CD14-positive monocyte (primary cell): ENCODE data around the gene CILP2. TPM values are rescaled to one million over a fixed set of nuclear protein-coding genes. Genes with fewer than 3 reads are reported as not detected.

Experiments used
- DNase-seq, 3 donors: peaks; one replicate each; pipeline ENCODE4 v3.0.0-alpha.2; 2011 to 2022
- H2AFZ ChIP-seq: 2 replicates; pipeline ENCODE4 v1.6.0; 2012; ENCODE audit warnings: mild to moderate bottlenecking, low read depth, low read length, inconsistent platforms; ENCODE audit not compliant: insufficient read depth, poor library complexity, severe bottlenecking
- H3K27ac ChIP-seq, 2 donors: 1 replicate in 1 of 2; 2 replicates in 1 of 2; pipeline ENCODE4 v1.5.1; 2012 to 2013; ENCODE audit warnings: low read length in 2 of 2, control low read depth in 1 of 2, inconsistent platforms in 1 of 2, low read depth in 1 of 2, mild to moderate bottlenecking in 1 of 2
- H3K27me3 ChIP-seq, 2 donors: one replicate each; pipeline versions ENCODE4 v1.6.0 to v1.6.1; 2011 to 2013; ENCODE audit warnings: low read length in 2 of 2; ENCODE audit not compliant: control insufficient read depth in 2 of 2, insufficient read depth in 2 of 2
- H3K36me3 ChIP-seq, 2 donors: replicated peaks in 1 of 2; 1 replicate in 1 of 2; 2 replicates in 1 of 2; pipeline versions ENCODE4 v1.5.1 to v1.6.1; 2012 to 2013; ENCODE audit warnings: low read length in 2 of 2, control low read depth in 1 of 2, inconsistent platforms in 1 of 2, mild to moderate bottlenecking in 1 of 2; ENCODE audit not compliant: insufficient read depth in 2 of 2, control insufficient read depth in 1 of 2
- H3K4me1 ChIP-seq, 2 donors: 1 replicate in 1 of 2; 2 replicates in 1 of 2; pipeline versions ENCODE4 v1.5.1 to v1.6.1; 2012 to 2013; ENCODE audit warnings: low read length in 2 of 2, control low read depth in 1 of 2, inconsistent platforms in 1 of 2, mild to moderate bottlenecking in 1 of 2, moderate library complexity in 1 of 2; ENCODE audit not compliant: insufficient read depth in 2 of 2, control insufficient read depth in 1 of 2
- H3K4me2 ChIP-seq: replicated peaks from 2 replicates; pipeline ENCODE3; 2012; ENCODE audit warnings: low read length, moderate library complexity, mild to moderate bottlenecking; ENCODE audit not compliant: poor library complexity, severe bottlenecking; ENCODE audit errors: extremely low read depth
- H3K4me3 ChIP-seq, 3 experiments: fragments of 200-600 bp in 1 of 3; sonication (generic) in 1 of 3; replicated peaks in 1 of 3; 1 replicate in 2 of 3; 2 replicates in 1 of 3; pipeline ENCODE4 v1.5.1; 2011 to 2013; ENCODE audit warnings: low read length in 3 of 3, mild to moderate bottlenecking in 3 of 3, control low read depth in 2 of 3, low read depth in 2 of 3, inconsistent platforms in 1 of 3, moderate library complexity in 1 of 3
- H3K79me2 ChIP-seq: 2 replicates; pipeline ENCODE4 v1.6.0; 2012; ENCODE audit warnings: mild to moderate bottlenecking, control low read depth, inconsistent platforms, low read length, moderate library complexity; ENCODE audit not compliant: insufficient read depth
- H3K9ac ChIP-seq: 2 replicates; pipeline ENCODE4 v1.6.0; 2017; ENCODE audit warnings: low read length, mild to moderate bottlenecking; ENCODE audit not compliant: insufficient read depth, poor library complexity, severe bottlenecking
- H3K9me3 ChIP-seq, 2 donors: replicated peaks in 1 of 2; 1 replicate in 1 of 2; 2 replicates in 1 of 2; pipeline versions ENCODE4 v1.5.1 to v1.6.1; 2012 to 2013; ENCODE audit warnings: low read length in 2 of 2, control low read depth in 1 of 2; ENCODE audit not compliant: control insufficient read depth in 1 of 2, insufficient read depth in 1 of 2
- H4K20me1 ChIP-seq: 2 replicates; pipeline ENCODE4 v1.6.0; 2012; ENCODE audit warnings: mild to moderate bottlenecking, low read length, control low read depth, moderate library complexity; ENCODE audit not compliant: insufficient read depth
- H3K27ac Mint-ChIP-seq, 7 donors: one replicate each; pipeline ENCODE4 v1.8.0; 2020; ENCODE audit warnings: mild to moderate bottlenecking in 7 of 7, mixed read lengths in 7 of 7, moderate library complexity in 6 of 7, inconsistent platforms in 2 of 7
- H3K27me3 Mint-ChIP-seq, 3 donors: one replicate each; pipeline ENCODE4 v1.8.0; 2021 to 2022; ENCODE audit warnings: low read depth in 3 of 3, mild to moderate bottlenecking in 3 of 3, mixed read lengths in 3 of 3, moderate library complexity in 3 of 3, inconsistent platforms in 1 of 3
- H3K36me3 Mint-ChIP-seq, 2 donors: one replicate each; pipeline ENCODE4 v1.8.0; 2020; ENCODE audit warnings: mixed read lengths in 2 of 2, inconsistent platforms in 1 of 2, mild to moderate bottlenecking in 1 of 2
- H3K4me1 Mint-ChIP-seq: one replicate; pipeline ENCODE4 v1.8.0; 2020; ENCODE audit warnings: mild to moderate bottlenecking, mixed read lengths
- H3K4me3 Mint-ChIP-seq, 2 donors: one replicate each; pipeline ENCODE4 v1.8.0; 2020; ENCODE audit warnings: mild to moderate bottlenecking in 2 of 2, mixed read lengths in 2 of 2, moderate library complexity in 1 of 2
- H3K9me3 Mint-ChIP-seq, 7 donors: one replicate each; pipeline ENCODE4 v1.8.0; 2020 to 2022; ENCODE audit warnings: mixed read lengths in 7 of 7, mild to moderate bottlenecking in 6 of 7, moderate library complexity in 6 of 7, inconsistent platforms in 2 of 7
- CTCF ChIP-seq: fragments of 200-600 bp; IDR thresholded peaks from one replicate; pipeline ENCODE4 v1.8.0; 2022; ENCODE audit warnings: antibody characterized with exemption, mild to moderate bottlenecking
- WGBS: methylation state at CpG from one replicate; pipeline ENCODE4 v1.1.5; 2013; ENCODE audit warnings: missing lambda C conversion rate; ENCODE audit not compliant: insufficient coverage; 5-methylcytosine and 5-hydroxymethylcytosine counted together
- intact Hi-C, 2 donors: fragments of 100-400 bp; cut with micrococcal nuclease; formaldehyde crosslinking; loops; one replicate each; pipeline versions ENCODE4 v1.15.0 to v1.15.1; 2023
- polyA plus RNA-seq, 3 donors: library from polyadenylated mRNA; depleted of rRNA in 1 of 3; unstranded in 2 of 3; stranded (reverse) in 1 of 3; fragments of 300-500 nt in 2 of 3; fragments of >200 nt in 1 of 3; fragmentation: Illumina TruSeq in 2 of 3; gene quantifications; 1 replicate in 2 of 3; 2 replicates in 1 of 3; pipeline ENCODE4 v1.2.3, GENCODE V29; 2012 to 2021

Gene CILP2
- polyA plus RNA-seq, 3 donors, result 0.04 TPM; not detected in 2

DNA sequence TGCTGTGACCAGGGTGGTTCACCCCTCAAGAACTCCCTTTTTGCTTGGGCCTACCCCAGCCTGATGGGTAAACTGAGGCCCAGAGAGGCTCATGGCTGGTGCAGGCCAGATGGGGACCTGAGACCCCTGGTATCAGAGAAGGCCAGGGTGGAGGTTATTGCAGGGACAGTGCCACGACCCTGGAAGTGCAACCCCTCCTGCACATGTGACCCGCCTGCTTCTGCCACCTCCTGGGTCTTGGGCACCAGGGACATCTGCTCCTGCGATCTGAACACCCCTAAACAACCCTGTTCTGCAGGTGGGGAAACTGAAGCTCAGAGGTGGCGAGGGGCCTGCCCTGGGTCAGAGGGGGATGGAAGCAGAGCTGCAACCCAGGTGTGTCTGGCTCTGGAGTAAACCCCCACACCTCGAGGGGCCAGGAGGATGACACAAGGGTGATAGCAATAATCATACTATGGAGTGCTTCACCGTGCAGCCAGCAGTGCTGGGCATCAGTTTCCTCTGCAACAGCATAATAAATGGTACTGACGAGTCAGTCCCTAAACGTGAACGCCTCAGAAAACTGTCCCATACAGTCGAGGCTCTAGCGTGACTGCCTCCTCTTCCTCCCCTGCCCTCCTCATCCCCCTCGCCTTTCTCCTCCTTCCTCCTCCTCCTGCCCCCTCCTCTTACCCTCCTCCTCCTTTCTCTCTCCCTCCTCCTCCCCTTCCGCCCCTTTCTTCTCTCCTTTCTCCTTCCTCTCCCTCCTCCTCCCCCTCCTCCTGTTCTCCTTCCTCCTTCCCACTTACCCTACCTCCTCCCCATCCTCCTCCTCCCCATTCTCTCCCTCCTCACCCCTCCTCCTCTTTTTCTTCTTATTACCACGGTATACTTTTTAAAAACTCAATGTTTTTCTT is 5.0 kb upstream of the CILP2 start:
- Mint-ChIP-seq H3K4me3 (no peak overlapping the region), H3K27ac (no peak overlapping the region), H3K9me3 (peaks cover 0 to 11% (median 6%) of the 10 kb centered on the region in 7 donors), H3K27me3 (peaks cover 11 to 25% (median 21%) of the 10 kb centered on the region in 3 donors), H3K4me1 (peaks cover 11% of the 10 kb centered on the region), H3K36me3 (peaks cover 17 to 31% of the 10 kb centered on the region in 2 donors)
- TF ChIP-seq CTCF, result no peak
- H3K4me3 ChIP-seq, result no peak overlapping the region
- no peaks in the 10 kb centered on the region for H3K79me2 ChIP-seq
- H3K27me3 ChIP-seq, result peaks cover 0 to 14% of the 10 kb centered on the region in 2 donors
- no peak overlapping the region for H2AFZ ChIP-seq
- intact Hi-C loops, result loop anchor here (1.0 to 10.0 kb wide), 5 partner anchors 111 to 426 kb away; no protein-coding TSS in a partner anchor
- H3K4me1 ChIP-seq, result peaks cover 1 to 3% of the 10 kb centered on the region in 2 donors
- DNase-seq, result no peak
- no peak overlapping the region for H3K9ac ChIP-seq
- no peaks in the 10 kb centered on the region for H4K20me1 ChIP-seq
- no peaks in the 10 kb centered on the region for H3K9me3 ChIP-seq
- no peak overlapping the region for H3K27ac ChIP-seq
- H3K4me2 ChIP-seq, result no peak overlapping the region
- H3K36me3 ChIP-seq, result peaks cover 7 to 15% of the 10 kb centered on the region in 2 donors
- 55% methylated on average over 9 of the region's 14 CpGs for WGBS

GRCh38 chr19:19533841-19534240 is 4.2 kb upstream of the CILP2 start:
- intact Hi-C loops, result loop anchor here (2.0 to 10.0 kb wide), 4 partner anchors 111 to 425 kb away; no protein-coding TSS in a partner anchor

More at GRCh38 chr19:19533841-19534240, 4.2 kb upstream of the CILP2 start:
- peaks cover 6 to 21% of the 10 kb centered on the region in 2 donors for H3K27me3 ChIP-seq
- WGBS, result 97% methylated on average over 6 of the region's 6 CpGs
- no peak overlapping the region for H3K4me3 ChIP-seq
- H3K4me1 Mint-ChIP-seq, result peaks cover 17% of the 10 kb centered on the region
- H3K27ac ChIP-seq, result no peak overlapping the region
- no peak for TF ChIP-seq CTCF
- no peak overlapping the region for H3K4me3 Mint-ChIP-seq
- peaks cover 7 to 9% of the 10 kb centered on the region in 2 donors for H3K4me1 ChIP-seq
- H4K20me1 ChIP-seq, result no peaks in the 10 kb centered on the region
- peaks cover 0 to 7% of the 10 kb centered on the region in 2 donors for H3K9me3 ChIP-seq
- peaks cover 0 to 11% (median 7%) of the 10 kb centered on the region in 7 donors for H3K9me3 Mint-ChIP-seq
- peaks cover 17 to 30% (median 28%) of the 10 kb centered on the region in 3 donors for H3K27me3 Mint-ChIP-seq
- no peak overlapping the region for H3K4me2 ChIP-seq
- DNase-seq, result no peak
- no peaks in the 10 kb centered on the region for H3K79me2 ChIP-seq
- H3K36me3 ChIP-seq, result peaks cover 2 to 11% of the 10 kb centered on the region in 2 donors
- H3K36me3 Mint-ChIP-seq, result peaks cover 12 to 24% of the 10 kb centered on the region in 2 donors
- peak overlapping the region in 1 of 7 donors; percentile 4 for H3K27ac Mint-ChIP-seq
- H3K9ac ChIP-seq, result no peak overlapping the region
- no peak overlapping the region for H2AFZ ChIP-seq
